Activated CD8-positive, alpha-beta T cell treated with anti-CD3 and anti-CD28 coated beads for 36 hours (primary cell): ENCODE data around the gene SCG5. TPM values are rescaled to one million over a fixed set of nuclear protein-coding genes. Genes with fewer than 3 reads are reported as not detected.

ENCODE experiments used
- ATAC-seq: fragments of 200-7000 bp; cut with Tn5 transposase; one replicate; pipeline ENCODE4 v1.10.0; 2021; ENCODE audit warnings: mild to moderate bottlenecking, moderate library complexity
- CTCF ChIA-PET: fragments of 350-600 bp; sonication (Branson Sonifier 250); formaldehyde crosslinking; loops from one replicate; lab custom pipeline; 2021; ENCODE audit warnings: antibody characterized with exemption; lab: Charles Lee
- POLR2A ChIA-PET: fragments of 350-600 bp; sonication (Branson Sonifier 250); formaldehyde crosslinking; loops from one replicate; lab custom pipeline; 2021; ENCODE audit warnings: antibody characterized with exemption; lab: Charles Lee
- DNase-seq: peaks from one replicate; pipeline ENCODE4 v3.0.0-alpha.2; 2020
- H3K27ac Mint-ChIP-seq: one replicate; pipeline ENCODE4 v1.8.0; 2021; ENCODE audit warnings: mild to moderate bottlenecking, mixed read lengths
- H3K27me3 Mint-ChIP-seq: one replicate; pipeline ENCODE4 v1.8.0; 2021; ENCODE audit warnings: mixed read lengths
- H3K36me3 Mint-ChIP-seq: one replicate; pipeline ENCODE4 v1.8.0; 2021; ENCODE audit warnings: low read depth, mixed read lengths
- H3K4me1 Mint-ChIP-seq: one replicate; pipeline ENCODE4 v1.8.0; 2021; ENCODE audit warnings: low read depth, mixed read lengths
- H3K4me3 Mint-ChIP-seq: one replicate; pipeline ENCODE4 v1.8.0; 2021; ENCODE audit warnings: mild to moderate bottlenecking, moderate library complexity, mixed read lengths
- H3K9me3 Mint-ChIP-seq: one replicate; pipeline ENCODE4 v1.8.0; 2021; ENCODE audit warnings: mixed read lengths
- intact Hi-C: fragments of 100-400 bp; cut with micrococcal nuclease; formaldehyde crosslinking; loops from one replicate; pipeline ENCODE4 v1.10.0; 2022
- total RNA-seq, 2 experiments: library from RNA; stranded (reverse); gene quantifications; one replicate each; pipeline ENCODE4 v1.2.3, GENCODE V29; 2021
- TF ChIP-seq, protein P1 (sequence below): fragments of 200-600 bp; IDR thresholded peaks from one replicate; pipeline ENCODE4 v1.8.0; 2022; ENCODE audit warnings: antibody characterized with exemption, mild to moderate bottlenecking

SCG5 gene
- total RNA-seq, 2 experiments from 2014 or later: 1.2 to 1.6 TPM

GRCh38 chr15:32692286-32692685 is 50.8 kb downstream of the SCG5 start:
- H3K4me3 Mint-ChIP-seq: no peak overlapping the region
- TF ChIP-seq, protein P1, sequence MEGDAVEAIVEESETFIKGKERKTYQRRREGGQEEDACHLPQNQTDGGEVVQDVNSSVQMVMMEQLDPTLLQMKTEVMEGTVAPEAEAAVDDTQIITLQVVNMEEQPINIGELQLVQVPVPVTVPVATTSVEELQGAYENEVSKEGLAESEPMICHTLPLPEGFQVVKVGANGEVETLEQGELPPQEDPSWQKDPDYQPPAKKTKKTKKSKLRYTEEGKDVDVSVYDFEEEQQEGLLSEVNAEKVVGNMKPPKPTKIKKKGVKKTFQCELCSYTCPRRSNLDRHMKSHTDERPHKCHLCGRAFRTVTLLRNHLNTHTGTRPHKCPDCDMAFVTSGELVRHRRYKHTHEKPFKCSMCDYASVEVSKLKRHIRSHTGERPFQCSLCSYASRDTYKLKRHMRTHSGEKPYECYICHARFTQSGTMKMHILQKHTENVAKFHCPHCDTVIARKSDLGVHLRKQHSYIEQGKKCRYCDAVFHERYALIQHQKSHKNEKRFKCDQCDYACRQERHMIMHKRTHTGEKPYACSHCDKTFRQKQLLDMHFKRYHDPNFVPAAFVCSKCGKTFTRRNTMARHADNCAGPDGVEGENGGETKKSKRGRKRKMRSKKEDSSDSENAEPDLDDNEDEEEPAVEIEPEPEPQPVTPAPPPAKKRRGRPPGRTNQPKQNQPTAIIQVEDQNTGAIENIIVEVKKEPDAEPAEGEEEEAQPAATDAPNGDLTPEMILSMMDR: no peak
- H3K9me3 Mint-ChIP-seq: no peaks in the 10 kb centered on the region
- no peak overlapping the region for H3K27ac Mint-ChIP-seq
- DNase-seq (no peak), ATAC-seq (no peak)
- POLR2A ChIA-PET: no interaction called here
- intact Hi-C loops: no loop called here
- H3K36me3 Mint-ChIP-seq: no peaks in the 10 kb centered on the region
- CTCF ChIA-PET: interaction anchor here (1.1 kb wide), 1 partner anchor 442 kb away, joined by 3 read pairs; no protein-coding TSS in a partner anchor
- no peaks in the 10 kb centered on the region for H3K4me1 Mint-ChIP-seq
- no peaks in the 10 kb centered on the region for H3K27me3 Mint-ChIP-seq

- no peaks in the 10 kb centered on the region for H3K4me1 Mint-ChIP-seq
- no peaks in the 10 kb centered on the region for H3K27me3 Mint-ChIP-seq
- intact Hi-C loops: no loop called here
- H3K27ac Mint-ChIP-seq: no peak overlapping the region
- DNase-seq (no peak), ATAC-seq (no peak)
- ChIA-PET POLR2A (no interaction called here), CTCF (no interaction called here)
- H3K4me3 Mint-ChIP-seq: no peak overlapping the region
- no peaks in the 10 kb centered on the region for H3K9me3 Mint-ChIP-seq
- H3K36me3 Mint-ChIP-seq: no peaks in the 10 kb centered on the region
- TF ChIP-seq, protein P1: no peak
Measured at GRCh38 chr15:32694222-32694983, 52.9 kb downstream of the SCG5 start.

DNA sequence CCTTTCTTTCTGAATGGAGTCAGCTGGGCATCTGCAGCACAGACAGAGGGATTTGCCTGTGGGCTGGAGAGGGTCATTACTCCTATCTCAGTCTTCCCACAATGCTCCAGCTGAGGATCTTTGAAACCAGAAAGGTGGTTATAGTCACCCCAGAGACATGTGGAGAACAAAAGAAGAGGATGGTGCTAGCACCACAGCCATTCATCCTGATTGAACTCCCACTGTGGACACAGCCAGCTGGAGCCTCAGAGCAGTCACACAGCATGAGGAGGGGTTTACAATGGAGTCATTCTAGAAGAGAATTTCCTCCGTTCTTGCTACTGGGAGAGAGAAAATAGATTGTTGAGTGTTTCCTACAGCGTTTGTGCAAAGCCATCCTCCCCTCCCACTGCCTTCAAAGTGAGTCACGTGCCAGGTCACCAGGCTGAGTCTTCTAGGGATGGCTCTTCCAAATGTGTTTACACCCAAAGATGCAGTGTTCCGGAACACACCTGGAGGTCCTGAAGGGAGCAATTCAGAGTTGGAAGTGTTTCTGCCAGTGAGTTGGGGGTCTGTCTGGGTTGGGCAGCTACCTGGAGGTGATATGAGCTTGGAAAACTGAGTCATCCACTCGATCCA is 57.4 kb downstream of the SCG5 start:
- Mint-ChIP-seq H3K4me3 (no peak overlapping the region), H3K27ac (no peak overlapping the region), H3K27me3 (peaks cover 8% of the 10 kb centered on the region), H3K4me1 (no peaks in the 10 kb centered on the region), H3K36me3 (no peaks in the 10 kb centered on the region), H3K9me3 (no peaks in the 10 kb centered on the region)
- intact Hi-C loops: no loop called here
- TF ChIP-seq, protein P1: no peak
- CTCF ChIA-PET: no interaction called here
- POLR2A ChIA-PET: interaction anchor here (0.6 kb wide), 1 partner anchor 40 kb away, joined by 3 read pairs; no protein-coding TSS in a partner anchor
- ATAC-seq: no peak
- no peak for DNase-seq

- no peaks in the 10 kb centered on the region for H3K9me3 Mint-ChIP-seq
- TF ChIP-seq, protein P1: no peak
- H3K27ac Mint-ChIP-seq: no peak overlapping the region
- no peaks in the 10 kb centered on the region for H3K36me3 Mint-ChIP-seq
- H3K27me3 Mint-ChIP-seq: peaks cover 10% of the 10 kb centered on the region
- ATAC-seq: no peak
- POLR2A ChIA-PET: no interaction called here
- no peaks in the 10 kb centered on the region for H3K4me1 Mint-ChIP-seq
- no peak overlapping the region for H3K4me3 Mint-ChIP-seq
- intact Hi-C loops: no loop called here
- DNase-seq: no peak
- CTCF ChIA-PET: no interaction called here
Measured at GRCh38 chr15:32700501-32701150, 59.1 kb downstream of the SCG5 start.

GRCh38 chr15:32701863-32702262 is 60.4 kb downstream of the SCG5 start:
- Mint-ChIP-seq H3K36me3 (no peaks in the 10 kb centered on the region), H3K27ac (no peak overlapping the region), H3K9me3 (no peaks in the 10 kb centered on the region), H3K27me3 (peaks cover 10% of the 10 kb centered on the region), H3K4me3 (no peak overlapping the region), H3K4me1 (no peaks in the 10 kb centered on the region)
- no peak for ATAC-seq
- TF ChIP-seq, protein P1: no peak
- ChIA-PET POLR2A (no interaction called here), CTCF (no interaction called here)
- no peak for DNase-seq
- intact Hi-C loops: no loop called here
